ENCODE results near the gene PRKRA.
A peak's percentile ranks its signal among the peaks of the same experiment; 100 is the strongest.

The PRKRA gene

DNA sequence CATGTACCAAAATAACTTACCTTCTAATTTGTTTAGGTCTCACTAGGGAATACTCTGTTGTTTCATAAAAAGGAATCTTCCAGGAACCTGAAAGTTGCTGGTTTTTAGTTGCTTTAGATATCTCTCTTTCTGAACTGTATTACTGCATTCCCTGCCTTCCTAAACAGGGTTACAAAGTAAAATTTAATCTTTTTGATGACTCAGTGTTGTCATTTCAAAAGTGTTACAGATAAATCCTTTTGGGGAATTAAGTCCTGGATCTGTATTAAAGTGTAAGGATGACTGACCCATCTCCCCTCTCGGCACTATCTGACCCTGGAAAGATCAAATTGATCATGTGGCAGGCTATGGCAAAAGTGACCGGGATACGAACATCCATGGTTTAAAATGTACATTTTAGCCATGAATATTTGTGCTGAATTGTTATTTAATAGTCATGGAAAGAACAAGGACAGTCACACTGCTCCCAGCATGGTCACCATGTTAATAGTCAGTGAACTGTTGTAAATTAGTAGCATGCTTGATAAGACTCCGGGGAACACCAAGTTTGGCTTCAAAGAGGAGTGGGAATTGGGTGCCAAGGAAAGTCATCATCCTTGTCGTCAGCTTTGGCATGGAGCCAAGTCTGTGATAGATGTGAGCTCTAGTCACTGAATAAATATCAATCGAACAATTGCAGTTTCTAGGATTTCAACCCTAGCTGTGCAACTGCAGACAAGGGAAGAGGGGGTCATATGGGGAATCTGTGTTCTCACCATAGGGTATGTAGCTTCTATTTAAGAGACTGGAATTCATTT lies 33.5 kb upstream of the PRKRA start:
- FAIRE-seq: no peak
- TF ChIP-seq, protein P1, sequence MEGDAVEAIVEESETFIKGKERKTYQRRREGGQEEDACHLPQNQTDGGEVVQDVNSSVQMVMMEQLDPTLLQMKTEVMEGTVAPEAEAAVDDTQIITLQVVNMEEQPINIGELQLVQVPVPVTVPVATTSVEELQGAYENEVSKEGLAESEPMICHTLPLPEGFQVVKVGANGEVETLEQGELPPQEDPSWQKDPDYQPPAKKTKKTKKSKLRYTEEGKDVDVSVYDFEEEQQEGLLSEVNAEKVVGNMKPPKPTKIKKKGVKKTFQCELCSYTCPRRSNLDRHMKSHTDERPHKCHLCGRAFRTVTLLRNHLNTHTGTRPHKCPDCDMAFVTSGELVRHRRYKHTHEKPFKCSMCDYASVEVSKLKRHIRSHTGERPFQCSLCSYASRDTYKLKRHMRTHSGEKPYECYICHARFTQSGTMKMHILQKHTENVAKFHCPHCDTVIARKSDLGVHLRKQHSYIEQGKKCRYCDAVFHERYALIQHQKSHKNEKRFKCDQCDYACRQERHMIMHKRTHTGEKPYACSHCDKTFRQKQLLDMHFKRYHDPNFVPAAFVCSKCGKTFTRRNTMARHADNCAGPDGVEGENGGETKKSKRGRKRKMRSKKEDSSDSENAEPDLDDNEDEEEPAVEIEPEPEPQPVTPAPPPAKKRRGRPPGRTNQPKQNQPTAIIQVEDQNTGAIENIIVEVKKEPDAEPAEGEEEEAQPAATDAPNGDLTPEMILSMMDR (IDR thresholded peaks at IDR 0.05; ENCODE audit: insufficient read depth, missing control alignments): no peak
- DNase-seq (ENCODE audit: insufficient read length, low spot score): no peak

DNA sequence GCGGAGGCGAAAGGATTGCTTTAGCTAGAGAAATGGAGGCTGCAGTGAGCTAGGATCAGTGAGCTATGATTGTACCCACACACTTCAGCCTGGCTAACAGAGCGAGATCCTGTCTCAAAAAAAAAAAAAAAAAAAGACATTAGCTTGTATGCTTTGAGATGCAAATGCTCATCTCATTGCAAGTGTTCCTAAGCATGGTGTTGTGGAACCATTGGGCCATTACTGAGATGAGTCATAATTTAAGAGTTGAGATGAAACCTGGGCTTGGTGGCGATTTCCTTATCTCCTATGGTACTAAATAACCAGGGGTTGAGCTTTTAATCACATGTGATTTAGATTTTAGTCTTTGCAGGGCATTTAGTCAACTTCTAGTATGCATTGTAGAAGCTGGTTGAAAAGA lies 31.5 kb upstream of the PRKRA start:
- DNase-seq (ENCODE audit: insufficient read length, low spot score) (no peak), FAIRE-seq (no peak)
- TF ChIP-seq, protein P1 (IDR thresholded peaks at IDR 0.05; ENCODE audit: insufficient read depth, missing control alignments): no peak

DNA sequence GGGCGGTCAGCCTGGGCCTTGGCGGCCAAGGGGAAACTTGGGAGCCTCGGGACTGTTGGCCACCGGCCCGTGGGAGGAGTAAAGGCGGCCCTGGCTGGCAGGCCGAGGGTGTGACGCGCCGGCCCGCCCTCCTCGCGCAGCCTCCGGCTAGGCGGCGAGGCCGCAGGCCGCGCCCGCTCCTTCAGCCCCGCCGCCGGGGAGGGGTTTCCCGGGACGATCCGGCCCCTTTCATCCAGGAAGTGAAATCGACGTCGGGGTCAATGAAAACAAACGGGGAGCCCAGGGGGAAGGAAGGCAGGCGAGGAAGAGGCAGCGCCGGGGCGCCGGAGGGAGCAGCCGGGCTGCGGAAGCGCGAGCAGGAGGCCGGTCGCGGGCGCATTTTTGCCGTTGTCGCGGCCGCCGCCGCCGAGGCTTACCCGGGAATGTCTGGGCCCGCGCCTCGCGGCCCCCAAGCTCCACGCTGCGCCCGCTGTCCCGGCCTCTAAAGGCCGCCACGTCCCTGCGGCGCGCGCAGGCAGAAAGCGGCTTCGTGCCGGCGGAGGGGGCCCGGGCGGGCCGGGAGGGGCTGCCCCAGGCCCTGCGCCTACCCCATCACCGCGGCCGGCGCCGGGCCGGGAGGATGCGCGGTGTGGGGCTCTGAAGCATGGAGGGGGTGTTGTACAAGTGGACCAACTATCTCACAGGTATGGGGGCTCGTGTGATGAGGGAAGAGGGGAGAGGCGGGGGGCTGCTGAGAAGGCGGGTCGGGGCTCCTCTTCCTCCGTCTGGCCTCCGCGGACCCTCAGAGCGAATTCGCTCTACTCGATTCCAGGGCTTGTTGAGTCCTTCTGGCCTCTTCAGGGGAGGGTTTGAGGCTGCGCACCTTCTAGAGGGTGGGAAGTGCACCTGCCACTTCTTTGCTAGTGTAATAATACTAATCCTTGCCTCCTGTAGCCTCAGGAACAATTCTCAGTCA lies 29.5 kb upstream of the PRKRA start, which contains the start of gene PLEKHA3:
PLEKHA3 (plus strand) TSS at position 231 of the 955 bp plus-strand sequence; CDS start at position 644, 413 bp downstream.
- FAIRE-seq (no peak), DNase-seq (ENCODE audit: insufficient read length, low spot score) (peak; percentile 46)
- TF ChIP-seq, protein P1 (IDR thresholded peaks at IDR 0.05; ENCODE audit: insufficient read depth, missing control alignments): no peak

DNA sequence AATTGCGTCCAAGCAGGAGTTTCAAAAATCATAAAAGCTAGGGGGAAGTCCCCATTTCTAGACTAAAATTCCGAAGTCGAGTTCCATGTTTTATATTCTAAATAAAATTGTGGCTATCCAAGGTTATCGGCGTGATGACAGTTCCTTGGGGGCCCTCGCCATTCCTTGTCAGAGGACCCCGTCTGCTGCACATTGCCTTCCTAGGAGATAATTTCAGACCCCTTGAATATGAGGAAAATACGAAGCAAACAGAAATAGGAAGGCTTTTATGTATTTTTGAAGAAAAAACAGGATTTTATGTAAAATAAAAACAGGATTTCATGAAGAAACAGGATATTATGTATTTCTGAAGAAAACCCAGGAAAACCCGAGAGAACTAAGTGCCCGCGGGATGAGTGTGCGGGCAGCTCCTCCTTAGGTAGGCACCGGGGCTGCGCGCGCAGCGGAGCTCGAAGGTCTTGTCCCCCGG lies 28.8 kb upstream of the PRKRA start:
- DNase-seq (ENCODE audit: insufficient read length, low spot score) (no peak), FAIRE-seq (no peak)
- TF ChIP-seq, protein P1 (IDR thresholded peaks at IDR 0.05; ENCODE audit: insufficient read depth, missing control alignments): no peak

DNA sequence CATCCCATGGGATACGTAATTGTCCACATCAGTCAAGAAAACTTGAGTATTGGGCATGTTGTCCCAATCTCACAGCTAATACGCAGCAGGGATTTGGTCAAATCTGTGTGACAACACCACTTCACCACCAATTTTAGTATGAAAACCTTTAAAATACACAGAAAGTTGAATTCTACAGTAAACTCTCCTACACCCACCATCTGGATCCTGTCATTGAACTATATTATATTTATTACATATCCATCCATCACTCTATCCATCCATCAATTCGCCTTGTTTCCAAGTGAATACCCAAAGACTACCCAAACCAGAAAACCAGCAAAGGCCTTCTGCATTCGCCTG lies 28.3 kb upstream of the PRKRA start:
- no peak for DNase-seq (ENCODE audit: insufficient read length, low spot score)
- FAIRE-seq: no peak
- TF ChIP-seq, protein P1 (IDR thresholded peaks at IDR 0.05; ENCODE audit: insufficient read depth, missing control alignments): no peak

DNA sequence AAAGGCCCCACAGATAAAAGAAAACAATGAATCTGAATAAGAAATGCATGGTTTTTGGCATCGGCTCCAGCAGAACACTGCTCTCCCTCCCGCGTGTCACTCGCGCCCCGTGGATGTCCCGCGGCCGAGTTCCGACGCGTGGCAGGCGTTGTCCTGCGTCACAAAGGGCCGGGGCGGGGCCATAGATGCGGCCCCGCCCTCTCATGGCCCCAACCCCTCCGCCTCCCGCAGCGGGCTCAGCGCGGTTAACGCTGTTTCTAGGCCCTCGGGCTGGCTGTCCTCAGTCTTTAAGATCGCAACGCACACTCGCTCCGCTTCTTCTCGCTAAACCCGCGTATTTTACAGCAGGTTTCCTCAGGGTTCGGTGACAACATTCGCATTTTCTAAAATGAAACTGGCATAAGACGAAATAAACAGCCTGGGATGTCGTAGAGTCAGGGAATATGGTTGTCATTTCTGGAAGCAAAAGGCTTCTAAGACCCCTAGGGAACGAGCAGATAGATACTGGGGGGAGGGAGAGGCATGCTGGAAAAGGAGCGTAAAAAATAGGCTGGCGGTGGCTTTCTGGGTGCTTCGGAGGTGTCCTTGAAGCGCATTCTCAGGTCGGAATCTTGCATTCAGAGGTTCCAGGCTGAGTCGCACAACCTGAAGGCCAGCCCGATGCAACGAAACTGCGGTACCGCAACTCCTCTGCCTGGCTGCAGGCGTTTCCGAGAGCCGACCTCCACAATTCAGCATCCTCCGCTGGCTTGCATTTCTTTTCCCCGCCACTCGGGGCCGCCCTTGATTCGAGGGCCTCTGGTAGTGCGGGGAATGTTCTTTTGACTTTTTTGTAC lies 27.7 kb upstream of the PRKRA start, which contains the start of gene FKBP7:
FKBP7 (minus strand) TSS at position 162 of the 836 bp plus-strand sequence; CDS start at position 61, 101 bp downstream.
- DNase-seq (ENCODE audit: insufficient read length, low spot score): peak; percentile 46
- TF ChIP-seq, protein P1 (IDR thresholded peaks at IDR 0.05; ENCODE audit: insufficient read depth, missing control alignments): peak; percentile 61
- no peak for FAIRE-seq
